ENCODE data around the gene OR2L8.

OR2L8 gene

DNA sequence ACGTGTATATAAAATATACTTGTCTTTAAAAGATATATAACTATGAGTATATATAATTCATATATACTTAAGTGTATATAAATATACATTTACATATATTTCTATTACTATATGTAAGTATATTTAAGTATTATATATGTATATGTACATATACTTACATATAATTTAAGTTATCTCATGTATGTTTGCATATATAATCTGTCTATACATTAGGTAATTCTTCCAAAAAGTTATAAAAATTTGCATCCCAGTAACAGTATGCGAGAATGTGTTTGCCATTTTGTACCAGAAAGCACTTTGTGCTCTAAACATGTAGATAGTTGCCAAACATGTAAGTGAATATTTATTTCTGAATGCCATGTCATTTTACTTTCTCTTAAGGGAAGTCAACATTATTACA, 16.3 kb downstream of the OR2L8 start, which contains the start of gene OR2AK2:
Gene OR2AK2, plus strand, starts transcription at position 301 of the 400 bp plus-strand sequence. CDS start 144 bp downstream, outside the sequence.
- Histone ChIP-seq H3K9me2 (ENCODE audit: low read depth, low read length) (no peaks in the 10 kb centered on the region), H3K27me3 (ENCODE audit: insufficient read depth, low read length) (no peaks in the 10 kb centered on the region), H3K9ac (ENCODE audit: low read length) (no peak within 1 kb of the TSS), H3K4me3 (ENCODE audit: low read depth, low read length, poor library complexity, severe bottlenecking) (no peak within 1 kb of the TSS), H3K27ac (ENCODE audit: low read depth, low read length, poor library complexity, severe bottlenecking) (no peak within 1 kb of the TSS), H3K9me3 (ENCODE audit: low read length) (no peaks in the 10 kb centered on the region), H3K4me1 (ENCODE audit: insufficient read depth, low read length, severe bottlenecking) (no peaks in the 10 kb centered on the region), H3F3A (ENCODE audit: insufficient read depth, low read length) (no peaks in the 10 kb centered on the region), H3K36me3 (ENCODE audit: insufficient read depth, low read length) (no peaks in the 10 kb centered on the region), H3K4me2 (ENCODE audit: low read length) (no peak within 1 kb of the TSS), H3K79me2 (ENCODE audit: insufficient read depth, low read length) (no peaks in the 10 kb centered on the region), H2AFZ (ENCODE audit: low read length) (no peak within 1 kb of the TSS), H4K20me1 (ENCODE audit: insufficient read depth, low read length) (no peaks in the 10 kb centered on the region)
- TF ChIP-seq, protein P1, sequence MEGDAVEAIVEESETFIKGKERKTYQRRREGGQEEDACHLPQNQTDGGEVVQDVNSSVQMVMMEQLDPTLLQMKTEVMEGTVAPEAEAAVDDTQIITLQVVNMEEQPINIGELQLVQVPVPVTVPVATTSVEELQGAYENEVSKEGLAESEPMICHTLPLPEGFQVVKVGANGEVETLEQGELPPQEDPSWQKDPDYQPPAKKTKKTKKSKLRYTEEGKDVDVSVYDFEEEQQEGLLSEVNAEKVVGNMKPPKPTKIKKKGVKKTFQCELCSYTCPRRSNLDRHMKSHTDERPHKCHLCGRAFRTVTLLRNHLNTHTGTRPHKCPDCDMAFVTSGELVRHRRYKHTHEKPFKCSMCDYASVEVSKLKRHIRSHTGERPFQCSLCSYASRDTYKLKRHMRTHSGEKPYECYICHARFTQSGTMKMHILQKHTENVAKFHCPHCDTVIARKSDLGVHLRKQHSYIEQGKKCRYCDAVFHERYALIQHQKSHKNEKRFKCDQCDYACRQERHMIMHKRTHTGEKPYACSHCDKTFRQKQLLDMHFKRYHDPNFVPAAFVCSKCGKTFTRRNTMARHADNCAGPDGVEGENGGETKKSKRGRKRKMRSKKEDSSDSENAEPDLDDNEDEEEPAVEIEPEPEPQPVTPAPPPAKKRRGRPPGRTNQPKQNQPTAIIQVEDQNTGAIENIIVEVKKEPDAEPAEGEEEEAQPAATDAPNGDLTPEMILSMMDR (IDR thresholded peaks at IDR 0.05; ENCODE audit: low read length) = no peak
- TF ChIP-seq EZH2 (IDR thresholded peaks at IDR 0.05; ENCODE audit: borderline replicate concordance, low read length) = no peak

DNA sequence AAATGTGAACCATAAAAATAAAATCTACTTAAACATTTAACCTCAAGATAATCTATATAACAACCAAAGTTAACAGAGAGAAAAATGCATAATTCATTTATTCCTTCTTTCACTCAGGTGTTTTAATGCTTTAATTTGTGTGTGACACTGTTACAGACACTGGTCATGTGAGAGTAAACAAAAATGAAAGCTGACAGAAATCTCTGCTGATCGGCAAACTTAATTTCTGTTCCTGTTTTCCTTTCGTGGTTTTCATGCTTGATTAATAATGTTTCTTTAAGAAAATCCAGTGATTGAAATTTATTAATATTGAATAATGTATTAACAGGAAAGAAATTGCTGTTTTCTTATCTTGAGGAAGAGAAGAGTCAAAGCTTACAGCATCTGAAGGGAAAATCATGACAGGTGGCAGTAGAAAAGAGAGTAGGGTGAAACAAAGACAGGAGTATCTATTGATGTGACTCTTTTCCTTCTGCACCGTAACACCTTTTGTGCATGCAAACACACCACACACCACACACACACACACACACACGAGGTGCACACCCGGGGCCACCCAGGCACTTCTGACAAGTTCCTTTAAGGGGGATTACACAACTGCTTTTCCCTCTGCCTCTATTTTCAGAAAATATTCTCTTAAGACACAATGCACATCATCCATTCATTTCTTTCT, 18.0 kb downstream of the OR2L8 start:
- no peaks in the 10 kb centered on the region for H3K79me2 ChIP-seq (ENCODE audit: insufficient read depth, low read length)
- TF ChIP-seq, protein P1 (IDR thresholded peaks at IDR 0.05; ENCODE audit: low read length) = no peak
- no peak for TF ChIP-seq EZH2 (IDR thresholded peaks at IDR 0.05; ENCODE audit: borderline replicate concordance, low read length)
- no peak overlapping the region for H3K9ac ChIP-seq (ENCODE audit: low read length)
- H3K9me2 ChIP-seq (ENCODE audit: low read depth, low read length) = no peaks in the 10 kb centered on the region
- no peaks in the 10 kb centered on the region for H3K27me3 ChIP-seq (ENCODE audit: insufficient read depth, low read length)
- H2AFZ ChIP-seq (ENCODE audit: low read length) = no peak overlapping the region
- no peaks in the 10 kb centered on the region for H3F3A ChIP-seq (ENCODE audit: insufficient read depth, low read length)
- no peak overlapping the region for H3K4me2 ChIP-seq (ENCODE audit: low read length)
- no peaks in the 10 kb centered on the region for H4K20me1 ChIP-seq (ENCODE audit: insufficient read depth, low read length)
- H3K36me3 ChIP-seq (ENCODE audit: insufficient read depth, low read length) = no peaks in the 10 kb centered on the region
- H3K4me1 ChIP-seq (ENCODE audit: insufficient read depth, low read length, severe bottlenecking) = no peaks in the 10 kb centered on the region
- H3K4me3 ChIP-seq (ENCODE audit: low read depth, low read length, poor library complexity, severe bottlenecking) = no peak overlapping the region
- H3K9me3 ChIP-seq (ENCODE audit: low read length) = no peaks in the 10 kb centered on the region
- H3K27ac ChIP-seq (ENCODE audit: low read depth, low read length, poor library complexity, severe bottlenecking) = no peak overlapping the region

DNA sequence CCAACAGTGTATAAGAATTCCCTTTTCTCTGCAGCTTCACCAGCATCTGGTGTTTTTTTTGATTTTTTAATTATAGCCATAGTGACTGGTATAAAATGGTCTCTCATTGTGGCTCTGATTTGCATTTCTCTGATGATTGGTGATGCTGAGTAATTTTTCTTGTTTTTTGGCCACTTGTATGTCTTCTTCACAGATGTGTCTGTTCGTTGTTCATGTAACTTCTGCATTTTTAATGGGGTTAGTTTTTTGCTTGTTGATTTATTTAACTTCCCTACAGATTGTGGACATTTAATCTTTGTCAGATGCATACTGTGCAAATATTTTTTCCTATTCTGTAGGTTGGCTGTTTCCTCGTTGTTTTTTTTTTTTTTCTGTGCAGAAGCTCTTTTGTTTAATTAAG, 44.3 kb downstream of the OR2L8 start:
- no peaks in the 10 kb centered on the region for H3K4me1 ChIP-seq (ENCODE audit: insufficient read depth, low read length, severe bottlenecking)
- TF ChIP-seq EZH2 (IDR thresholded peaks at IDR 0.05; ENCODE audit: borderline replicate concordance, low read length) = no peak
- TF ChIP-seq, protein P1 (IDR thresholded peaks at IDR 0.05; ENCODE audit: low read length) = no peak
- no peak overlapping the region for H2AFZ ChIP-seq (ENCODE audit: low read length)
- H3K36me3 ChIP-seq (ENCODE audit: insufficient read depth, low read length) = no peaks in the 10 kb centered on the region
- H3K27ac ChIP-seq (ENCODE audit: low read depth, low read length, poor library complexity, severe bottlenecking) = no peak overlapping the region
- no peak overlapping the region for H3K4me3 ChIP-seq (ENCODE audit: low read depth, low read length, poor library complexity, severe bottlenecking)
- H3K9me3 ChIP-seq (ENCODE audit: low read length) = no peaks in the 10 kb centered on the region
- no peaks in the 10 kb centered on the region for H3K9me2 ChIP-seq (ENCODE audit: low read depth, low read length)
- no peaks in the 10 kb centered on the region for H4K20me1 ChIP-seq (ENCODE audit: insufficient read depth, low read length)
- H3F3A ChIP-seq (ENCODE audit: insufficient read depth, low read length) = no peaks in the 10 kb centered on the region
- no peaks in the 10 kb centered on the region for H3K27me3 ChIP-seq (ENCODE audit: insufficient read depth, low read length)
- no peak overlapping the region for H3K9ac ChIP-seq (ENCODE audit: low read length)
- no peak overlapping the region for H3K4me2 ChIP-seq (ENCODE audit: low read length)
- no peaks in the 10 kb centered on the region for H3K79me2 ChIP-seq (ENCODE audit: insufficient read depth, low read length)
